Dermis blood vessel endothelial cell (primary cell): ENCODE measurements around the gene LUZP2. TPM values are rescaled to one million over a fixed set of nuclear protein-coding genes. Genes with fewer than 3 reads are reported as not detected.
"Not testable (repeated sequence)": the region's sequence is repeated elsewhere in the genome, so short reads cannot be mapped to it uniquely, and the experiment has no call there.

Experiments
- DNase-seq: peaks from one replicate; pipeline ENCODE4 v3.0.0; 2010
- total RNA-seq: library from RNA; depleted of rRNA; stranded (reverse); fragments of >200 nt; gene quantifications from 2 replicates; pipeline ENCODE4 v1.2.3, GENCODE V29; 2014

LUZP2 gene
- total RNA-seq, 1 donor from 2014 or later: not detected

DNA sequence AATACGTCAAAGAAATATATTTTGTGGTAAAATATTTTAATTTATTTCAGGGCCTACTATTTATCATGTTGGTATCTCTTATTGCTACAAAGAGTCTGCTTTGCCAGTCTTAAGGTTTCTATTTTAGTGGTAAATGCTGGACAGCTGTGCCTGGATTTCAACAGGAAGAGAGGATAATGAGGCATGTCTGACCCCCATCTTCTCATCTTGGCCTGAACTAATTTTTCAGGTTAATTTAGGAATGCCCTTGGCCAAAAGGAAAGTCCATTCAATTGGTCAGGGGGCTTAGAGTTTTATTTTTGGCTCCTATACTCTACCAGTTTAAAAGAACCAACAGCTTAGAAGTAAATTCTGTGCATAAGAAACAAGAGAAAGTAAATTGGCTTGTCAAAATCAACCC is 428.2 kb downstream of the LUZP2 start:
- no peak for DNase-seq

DNA sequence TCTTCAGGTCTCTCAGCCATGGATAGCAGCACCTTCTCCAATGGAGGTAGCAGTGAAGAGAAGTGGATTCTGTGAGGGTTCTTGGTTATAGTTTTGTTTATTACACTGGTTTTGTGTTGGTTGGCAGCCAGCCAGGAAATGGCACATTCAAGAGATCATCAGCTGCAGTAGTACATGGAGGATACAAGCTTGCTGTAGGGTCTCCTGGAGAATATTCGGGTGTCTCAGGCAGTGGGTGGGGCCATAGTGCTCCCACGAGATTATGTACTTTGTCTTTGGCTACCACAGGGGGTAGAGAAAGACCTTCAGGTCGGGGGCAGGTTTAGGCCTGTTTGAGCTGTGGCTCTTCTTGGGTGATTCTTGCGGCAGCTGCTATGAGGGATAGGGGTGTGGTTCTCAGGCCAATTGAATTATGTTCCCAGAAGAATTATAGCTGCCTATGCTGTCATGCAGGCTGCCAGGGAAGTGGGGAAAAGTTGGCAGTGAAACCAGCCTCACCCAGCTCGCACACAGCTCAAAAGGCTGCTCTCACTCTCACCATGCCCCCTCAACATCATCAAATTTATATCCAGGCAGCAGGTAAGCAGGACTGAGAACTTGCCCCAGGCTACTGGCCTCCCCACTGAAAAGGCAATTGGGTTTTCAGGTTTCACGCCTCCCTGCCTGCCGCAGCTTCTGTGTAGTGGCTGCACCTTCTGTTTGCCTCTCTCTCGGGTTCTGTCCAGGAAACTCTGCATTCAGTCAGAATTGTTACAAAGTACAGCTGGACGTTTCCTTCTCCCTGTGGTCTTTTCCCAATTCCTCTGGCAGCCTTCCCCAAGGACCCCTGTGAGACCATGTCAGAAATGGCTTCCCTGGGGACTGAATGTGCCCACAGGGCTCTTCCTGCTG is 435.5 kb downstream of the LUZP2 start:
- DNase-seq: no peak

DNA sequence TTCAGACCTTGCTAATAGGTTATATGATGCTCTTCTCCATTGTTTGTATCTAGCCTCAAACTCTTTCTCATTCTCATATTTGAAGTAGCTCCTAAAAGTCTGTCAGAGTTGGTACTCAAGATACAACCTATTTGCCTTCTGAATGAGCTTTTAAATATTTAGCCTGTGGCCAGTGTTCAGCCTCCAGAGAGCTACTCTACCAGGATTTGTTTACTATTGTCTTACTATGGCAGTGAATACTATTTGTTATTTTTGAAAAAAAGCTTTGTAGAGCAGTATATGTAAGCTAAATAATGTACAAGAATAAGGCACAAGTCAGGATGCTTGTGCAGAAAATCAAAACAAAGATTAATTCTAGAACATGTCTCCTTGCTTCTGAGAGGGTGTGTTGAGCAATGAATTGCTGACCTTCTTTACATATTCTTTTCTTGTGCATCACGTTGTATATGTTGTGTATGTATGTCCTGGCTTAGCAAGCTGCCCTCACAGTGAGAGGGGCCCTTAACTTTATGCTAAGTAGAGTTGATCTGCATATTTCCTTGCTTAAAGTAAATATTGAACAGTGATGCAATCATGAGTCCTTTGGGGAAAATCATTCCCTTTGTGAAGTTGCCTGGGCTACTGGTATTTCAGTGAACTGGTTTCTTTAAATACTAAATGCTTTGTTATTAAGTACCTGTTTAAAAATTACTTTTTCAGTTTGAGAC is 438.0 kb downstream of the LUZP2 start:
- no peak for DNase-seq

DNA sequence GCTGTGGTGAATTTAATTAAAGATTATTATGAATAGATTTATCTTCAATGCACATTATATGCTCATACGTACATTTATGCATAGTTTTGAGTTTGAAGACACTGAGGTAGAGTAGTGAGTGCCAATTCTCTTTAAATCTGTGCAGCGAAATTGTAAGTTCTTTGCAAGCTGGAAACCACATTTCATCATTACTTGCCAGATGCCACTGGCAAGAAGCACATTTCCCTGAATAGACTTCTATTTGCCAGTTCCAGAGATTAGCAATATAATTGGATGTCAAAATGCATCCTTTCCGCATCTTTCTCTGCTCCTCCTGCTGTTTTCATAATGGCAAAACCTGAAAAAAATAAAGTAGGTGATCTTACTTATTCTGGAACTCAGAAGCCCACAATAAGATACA is 448.0 kb downstream of the LUZP2 start:
- no peak for DNase-seq

DNA sequence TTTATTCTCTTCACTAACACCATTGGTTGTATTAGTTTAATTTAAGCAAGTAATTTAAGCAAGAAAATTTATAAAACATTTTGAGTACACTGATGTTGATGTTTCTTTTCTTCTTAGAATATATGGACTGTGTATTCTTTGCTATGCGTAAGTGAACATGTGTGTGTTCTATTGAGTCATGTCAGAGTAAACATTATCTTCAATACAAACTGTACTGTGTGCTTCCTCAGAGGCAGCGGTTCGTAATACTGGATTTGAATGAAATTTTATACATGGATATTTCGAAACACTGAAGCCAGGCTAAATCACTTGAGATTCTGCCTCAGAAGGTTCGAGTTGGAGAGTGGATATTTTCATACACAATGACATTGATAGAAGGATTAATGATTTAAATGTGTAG is 452.6 kb downstream of the LUZP2 start:
- DNase-seq: no peak

DNA sequence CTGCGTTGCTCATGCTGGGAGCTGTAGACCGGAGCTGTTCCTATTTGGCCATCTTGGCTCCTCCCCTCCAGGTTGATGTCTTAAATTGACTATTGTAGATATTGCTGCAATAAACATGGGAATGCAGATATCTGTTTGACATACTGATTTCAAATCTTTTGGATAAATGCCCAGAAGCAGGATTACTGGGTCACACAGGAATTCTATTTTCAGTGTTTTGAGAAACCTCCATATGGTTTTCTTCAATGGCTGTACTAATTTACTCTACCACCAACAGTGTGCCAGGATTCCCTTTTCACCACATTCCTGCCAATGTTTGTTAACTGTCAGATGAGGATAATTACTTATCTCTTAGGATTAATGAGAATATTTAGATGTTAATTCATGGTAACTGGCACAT is 467.0 kb downstream of the LUZP2 start:
- DNase-seq: no peak

DNA sequence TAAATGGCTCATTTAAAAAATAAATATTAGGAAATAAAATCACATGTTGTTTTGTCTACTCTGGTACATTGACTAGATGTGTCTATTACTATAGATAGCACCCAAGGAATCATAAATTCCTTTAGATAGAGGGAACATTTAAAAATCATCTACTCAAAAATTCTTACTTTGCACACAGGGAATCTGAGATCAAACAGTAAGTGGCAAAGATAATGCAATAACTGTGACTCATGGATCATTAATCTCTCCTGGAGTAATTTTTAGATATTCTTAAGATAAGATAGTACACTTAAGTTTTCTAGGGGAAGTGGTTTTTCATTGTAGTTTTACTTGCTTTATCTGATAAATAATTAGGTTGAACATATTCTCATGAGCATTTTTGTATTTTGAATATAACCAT is 468.9 kb downstream of the LUZP2 start:
- DNase-seq: no peak

DNA sequence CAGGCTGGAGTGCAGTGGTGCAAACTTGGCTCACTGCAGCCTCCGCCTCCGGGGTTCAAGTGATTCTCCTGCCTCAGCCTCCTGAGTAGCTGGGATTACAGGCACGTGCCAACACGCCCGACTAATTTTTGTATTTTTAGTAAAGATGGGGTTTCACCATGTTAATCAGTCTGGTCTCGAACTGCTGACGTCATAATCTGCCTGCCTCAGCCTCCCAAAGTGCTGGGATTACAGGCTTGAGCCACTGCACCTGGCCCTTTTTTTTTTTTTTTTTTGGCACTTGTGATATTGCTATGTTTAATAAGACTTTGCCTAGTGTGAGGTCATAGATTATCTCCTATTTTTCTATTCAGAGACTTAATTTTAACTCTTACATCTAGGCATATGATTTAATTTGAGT is 497.1 kb downstream of the LUZP2 start:
- not testable (repeated sequence) for DNase-seq

DNA sequence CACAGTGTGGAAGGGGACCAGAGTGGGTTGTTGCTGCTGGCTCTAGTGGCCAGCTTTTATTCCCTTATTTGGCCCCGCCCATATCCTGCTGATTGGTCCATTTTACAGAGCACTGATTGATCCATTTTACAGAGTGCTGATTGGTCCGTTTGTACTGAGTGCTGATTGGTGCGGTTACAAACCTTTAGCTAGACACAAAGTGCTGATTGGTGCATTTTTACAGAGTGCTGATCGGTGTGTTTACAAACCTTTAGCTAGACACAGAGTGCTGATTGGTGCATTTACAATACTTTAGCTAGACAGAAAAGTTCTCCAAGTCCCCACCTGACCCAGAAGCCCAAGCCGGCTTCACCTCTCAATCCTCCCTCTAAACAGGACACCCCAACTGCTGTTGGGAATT is 503.1 kb downstream of the LUZP2 start:
- DNase-seq: not testable (repeated sequence)

DNA sequence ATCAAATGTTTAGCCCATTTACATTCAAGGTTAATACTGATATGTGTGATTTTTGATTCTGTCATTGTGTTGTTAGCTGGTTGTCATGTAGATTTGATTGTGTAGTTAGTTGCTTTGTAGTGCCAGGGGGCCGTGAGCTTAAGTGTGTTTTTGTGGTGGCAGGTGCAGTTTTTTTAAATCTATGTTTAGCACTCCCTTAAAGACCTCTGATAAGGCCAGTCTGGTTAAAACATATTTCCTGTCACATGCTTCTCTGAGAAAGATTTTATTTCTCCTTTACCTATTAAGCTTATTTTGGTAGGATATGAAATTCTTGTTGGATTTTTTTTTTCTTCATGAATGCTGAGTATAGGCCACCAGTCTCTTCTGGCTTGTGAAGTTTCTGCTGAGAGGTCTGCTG is 540.6 kb downstream of the LUZP2 start:
- DNase-seq: no peak

DNA sequence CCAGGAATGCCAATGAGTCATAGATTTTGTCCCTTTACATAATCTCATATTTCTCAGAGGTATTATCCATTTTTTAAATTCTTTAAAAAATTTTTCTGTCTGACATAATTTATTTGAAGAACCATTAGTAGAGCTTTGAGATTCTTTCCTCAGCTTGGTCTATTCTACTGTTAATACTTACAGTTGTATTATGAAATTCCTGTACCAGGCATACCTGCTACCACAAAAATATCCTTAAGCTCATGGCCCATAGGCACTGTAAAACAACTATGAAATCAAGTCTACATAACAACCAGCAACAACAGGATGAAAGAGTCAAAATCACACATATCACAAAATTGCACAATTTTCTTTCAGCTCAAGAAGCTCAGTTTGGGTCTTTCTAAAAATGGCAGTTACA is 541.3 kb downstream of the LUZP2 start:
- no peak for DNase-seq

DNA sequence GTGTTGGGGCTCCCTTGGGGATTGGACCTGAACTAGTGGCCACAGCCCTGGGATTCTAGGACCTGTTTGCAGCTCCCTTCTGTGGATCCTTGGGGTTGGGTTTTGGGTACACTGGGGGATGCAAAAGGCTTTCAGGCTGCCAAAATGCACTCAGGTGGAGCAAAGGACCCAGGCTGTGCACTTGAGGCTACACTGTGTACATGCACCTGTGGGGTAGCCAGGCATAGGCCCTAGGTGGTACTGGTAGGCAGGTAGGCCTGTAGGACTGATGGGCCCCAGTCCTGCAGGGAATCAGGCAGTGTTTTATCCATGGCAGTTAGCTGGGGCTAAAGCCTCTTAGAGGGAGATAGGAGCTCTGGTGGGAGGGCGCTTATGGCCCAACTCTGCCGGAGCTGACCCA is 542.3 kb downstream of the LUZP2 start:
- DNase-seq: no peak

DNA sequence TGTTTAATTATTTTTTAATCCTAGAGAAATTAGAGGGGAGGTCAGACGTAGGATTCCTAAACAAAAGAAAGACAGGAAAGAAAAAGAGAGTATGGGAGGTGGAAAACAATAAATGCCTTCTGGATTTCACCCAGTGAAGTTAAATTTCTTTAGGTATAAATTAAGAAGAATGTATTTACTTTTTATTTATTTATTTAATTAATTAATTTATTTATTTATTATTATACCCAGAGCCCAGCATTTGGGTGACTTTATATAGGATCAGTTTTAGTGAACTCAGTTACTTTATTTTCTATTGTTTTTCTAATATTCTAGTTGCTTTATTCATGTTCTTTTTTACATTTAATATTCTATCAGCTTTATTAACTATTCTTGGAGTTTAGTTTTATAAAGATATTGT is 551.8 kb downstream of the LUZP2 start:
- no peak for DNase-seq

DNA sequence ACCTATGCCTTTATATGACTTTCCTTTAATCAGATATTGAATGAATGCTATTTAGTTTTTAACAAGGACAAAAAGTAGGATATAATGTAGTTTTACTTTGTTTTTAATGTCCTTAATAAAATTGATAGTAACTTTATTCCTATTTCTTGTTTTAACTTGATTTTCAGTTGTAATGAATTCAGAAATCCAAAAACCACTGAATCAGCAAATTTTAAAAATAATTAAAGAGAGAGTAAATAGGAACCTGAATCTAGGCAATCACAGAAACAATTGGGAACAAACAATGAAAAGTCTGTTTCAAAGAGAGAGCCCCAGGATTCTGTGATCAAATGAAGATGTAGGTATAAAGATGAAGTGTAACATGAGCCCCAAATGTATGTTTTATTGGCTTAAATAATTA is 556.0 kb downstream of the LUZP2 start:
- no peak for DNase-seq

DNA sequence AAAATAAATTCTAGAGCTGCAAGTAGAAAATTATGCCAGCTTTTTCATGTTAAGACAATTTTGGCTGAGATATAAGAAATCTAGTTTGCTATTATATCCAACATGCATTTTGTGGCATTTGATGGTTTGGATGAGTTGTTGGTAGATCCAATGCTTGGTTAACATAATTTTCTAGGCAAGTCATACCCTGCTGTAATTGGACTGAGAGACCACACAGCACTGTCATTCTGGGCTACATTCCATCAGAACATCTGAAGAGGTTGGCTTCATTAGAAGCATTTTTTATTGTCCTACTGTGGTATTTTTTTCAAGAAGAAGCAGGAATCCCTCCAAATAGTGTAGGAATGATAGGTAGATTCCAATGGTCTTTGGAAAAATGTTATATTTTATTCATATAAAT is 561.0 kb downstream of the LUZP2 start:
- no peak for DNase-seq

DNA sequence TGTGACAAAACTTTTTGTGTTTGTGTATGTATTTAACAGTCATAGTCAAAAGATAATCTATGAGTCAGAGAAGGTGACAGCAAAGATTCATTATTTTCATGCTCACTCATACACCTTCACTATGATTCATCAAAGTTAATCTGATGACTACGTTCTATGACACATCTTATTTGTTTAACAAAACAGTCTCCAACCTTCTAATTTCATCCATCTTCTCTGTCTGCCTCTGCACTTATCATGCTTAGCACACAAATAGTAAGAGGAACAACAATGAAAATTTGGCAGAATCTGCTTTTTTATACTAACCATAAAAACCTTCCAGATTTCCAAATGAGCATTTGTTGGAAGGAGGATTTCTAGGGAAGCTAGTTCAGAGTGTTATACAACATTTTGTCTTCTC is 568.9 kb downstream of the LUZP2 start:
- no peak for DNase-seq

DNA sequence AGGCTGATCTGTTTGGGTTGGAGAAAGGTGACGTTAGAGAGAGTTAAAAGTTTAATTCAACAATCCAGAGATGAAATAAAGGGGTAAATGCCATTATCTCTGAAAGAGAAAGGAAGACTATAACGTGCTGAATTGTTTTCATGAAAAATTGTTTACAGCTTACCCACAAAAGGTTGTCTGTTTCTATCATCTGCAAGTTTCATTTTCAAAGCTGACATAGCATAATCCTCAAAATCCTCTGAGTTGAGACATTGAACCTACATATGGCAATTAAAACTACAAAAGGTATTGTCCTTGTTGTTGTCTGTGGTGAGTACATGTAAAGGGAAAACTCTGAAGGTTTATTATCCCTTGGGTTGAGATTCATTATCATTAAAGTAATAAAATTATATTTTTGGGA is 569.9 kb downstream of the LUZP2 start:
- DNase-seq: no peak

DNA sequence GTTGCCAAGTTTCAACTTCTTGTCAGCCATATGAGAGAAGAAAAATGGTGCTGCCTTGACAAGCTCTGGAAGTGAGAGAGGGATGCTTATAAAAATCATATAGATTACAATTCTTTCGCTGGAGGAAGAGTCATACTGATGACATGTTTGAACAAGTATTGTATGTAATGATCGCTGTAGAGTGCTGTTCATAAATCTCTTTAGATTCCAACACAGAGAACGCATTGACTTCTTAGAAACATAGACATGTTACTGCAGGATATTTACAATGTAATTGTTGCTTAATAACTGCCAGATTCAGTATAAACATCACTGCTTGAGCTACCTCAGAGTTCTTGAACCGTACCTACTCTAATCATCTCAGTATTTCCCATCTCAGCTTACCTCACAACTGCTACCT is 571.6 kb downstream of the LUZP2 start:
- DNase-seq: no peak

DNA sequence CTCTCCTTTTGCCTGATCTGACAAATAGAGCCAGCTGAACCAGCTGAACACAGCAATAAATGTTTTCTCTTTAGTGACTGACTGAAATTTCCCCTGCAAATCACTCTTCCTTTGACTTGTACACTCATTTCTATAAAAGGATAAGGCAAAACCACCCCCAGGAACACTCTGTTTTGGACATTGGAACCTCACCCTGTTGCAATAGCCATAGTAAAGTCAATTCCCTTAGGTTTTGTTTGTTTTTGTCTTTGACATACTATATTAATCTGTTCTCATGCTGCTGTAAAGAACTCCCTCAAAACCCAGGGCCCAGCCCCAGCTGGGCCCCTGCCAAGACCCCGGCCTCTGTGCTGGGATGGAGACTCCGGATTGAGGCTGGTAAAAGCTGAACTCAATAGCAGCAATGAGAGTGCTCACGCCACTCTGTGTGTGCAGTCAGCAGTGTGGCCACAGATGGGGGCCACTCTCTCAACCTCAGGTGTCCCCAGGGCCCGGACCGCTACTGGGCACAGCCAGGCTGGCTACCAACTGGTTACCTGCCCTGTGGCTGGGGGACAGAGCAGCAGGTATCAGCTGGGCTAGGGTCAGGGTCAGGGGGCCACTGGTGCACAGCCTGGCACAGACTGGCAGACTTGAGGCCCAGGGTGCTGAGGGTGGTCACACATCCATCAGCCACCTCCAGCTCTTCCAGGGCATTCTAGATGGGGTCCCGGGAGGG is 597.4 kb downstream of the LUZP2 start:
- DNase-seq: no peak

DNA sequence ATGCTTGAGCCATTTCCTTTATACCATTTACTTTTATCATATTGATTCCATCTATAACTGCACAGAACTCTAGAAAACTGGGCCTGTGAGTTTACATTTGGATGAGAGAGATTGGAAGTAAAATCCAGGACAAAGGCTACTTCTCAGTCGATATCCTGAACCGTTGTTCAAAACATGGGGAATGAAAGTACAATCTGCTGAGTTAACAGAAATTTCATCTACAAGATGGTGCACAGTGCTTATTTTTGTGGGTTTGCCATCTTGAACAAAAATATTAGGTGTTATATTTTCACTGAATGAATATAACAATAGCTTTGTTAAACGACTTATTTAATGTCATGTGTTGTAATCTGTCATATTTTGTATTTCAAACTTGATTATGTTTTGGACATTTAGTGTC is 622.6 kb downstream of the LUZP2 start:
- no peak for DNase-seq
